Stimulated activated CD4-positive, alpha-beta T cell treated with anti-CD3 and anti-CD28 coated beads, Interleukin-1b, Interleukin-23, amount 100 ng/mL, for 48 hours (primary cell): ENCODE data around the gene FES.
"Not testable (repeated sequence)": the region's sequence is repeated elsewhere in the genome, so short reads cannot be mapped to it uniquely, and the experiment has no call there.

Experiments used
- DNase-seq: peaks from one replicate; pipeline ENCODE4 v3.0.0-alpha.2; 2020

The FES gene

DNA sequence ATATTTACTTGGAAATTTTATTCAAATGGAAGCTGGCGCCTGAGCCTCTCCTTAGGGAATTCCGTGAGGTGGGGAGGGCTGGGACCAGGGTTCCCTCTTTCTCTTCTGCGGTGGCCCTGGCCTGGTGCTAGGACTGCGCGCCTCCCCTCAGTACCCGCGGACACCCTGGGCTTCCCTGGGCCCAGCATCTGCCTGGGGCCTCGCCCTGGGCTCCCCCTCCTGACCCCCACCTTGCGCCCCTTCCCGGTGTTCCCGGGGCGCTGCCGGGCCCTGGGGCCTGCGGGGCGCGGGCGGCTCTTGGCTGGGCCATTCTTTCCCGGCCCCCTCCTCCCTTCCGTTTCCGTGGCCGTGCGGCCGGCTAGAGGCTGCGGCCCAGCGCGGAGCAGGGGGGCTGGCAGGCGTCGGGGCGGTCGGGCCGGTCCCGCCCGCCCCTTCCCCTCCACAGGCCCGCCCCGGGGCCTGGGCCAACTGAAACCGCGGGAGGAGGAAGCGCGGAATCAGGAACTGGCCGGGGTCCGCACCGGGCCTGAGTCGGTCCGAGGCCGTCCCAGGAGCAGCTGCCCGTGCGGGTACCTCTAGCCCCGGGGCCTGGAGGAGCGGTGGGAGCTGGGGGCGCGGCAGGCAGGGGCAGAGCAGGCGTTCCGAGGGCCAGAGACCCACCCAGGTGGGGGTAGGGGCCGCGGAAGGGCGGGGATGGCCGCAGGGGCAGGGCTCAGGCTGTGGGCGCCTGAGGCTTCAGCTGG, at the start of gene FES:
Gene FES, plus strand, starts transcription at position 529 of the 743 bp plus-strand sequence. CDS start 542 bp downstream, outside the sequence.
- DNase-seq: no peak

DNA sequence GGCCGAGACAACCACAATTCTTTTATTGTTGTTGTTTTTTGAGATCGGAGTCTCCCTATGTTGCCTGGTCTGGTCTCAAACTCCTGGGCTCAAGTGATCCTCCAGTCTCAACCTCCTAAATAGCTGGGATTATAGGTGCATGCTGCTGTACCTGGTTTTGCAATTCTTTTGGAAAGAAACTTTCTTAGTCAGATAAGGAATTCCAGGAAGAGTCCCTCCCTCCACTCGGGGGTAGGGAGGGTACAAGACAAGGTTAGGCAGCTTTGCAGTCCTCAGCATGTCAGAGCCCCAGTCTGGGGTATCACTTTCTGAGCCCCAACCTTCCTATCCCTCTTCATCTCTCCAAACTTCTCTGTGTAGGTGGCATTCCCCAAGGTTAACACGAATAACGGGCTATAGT, 49.7 kb upstream of the FES start:
- no peak for DNase-seq

DNA sequence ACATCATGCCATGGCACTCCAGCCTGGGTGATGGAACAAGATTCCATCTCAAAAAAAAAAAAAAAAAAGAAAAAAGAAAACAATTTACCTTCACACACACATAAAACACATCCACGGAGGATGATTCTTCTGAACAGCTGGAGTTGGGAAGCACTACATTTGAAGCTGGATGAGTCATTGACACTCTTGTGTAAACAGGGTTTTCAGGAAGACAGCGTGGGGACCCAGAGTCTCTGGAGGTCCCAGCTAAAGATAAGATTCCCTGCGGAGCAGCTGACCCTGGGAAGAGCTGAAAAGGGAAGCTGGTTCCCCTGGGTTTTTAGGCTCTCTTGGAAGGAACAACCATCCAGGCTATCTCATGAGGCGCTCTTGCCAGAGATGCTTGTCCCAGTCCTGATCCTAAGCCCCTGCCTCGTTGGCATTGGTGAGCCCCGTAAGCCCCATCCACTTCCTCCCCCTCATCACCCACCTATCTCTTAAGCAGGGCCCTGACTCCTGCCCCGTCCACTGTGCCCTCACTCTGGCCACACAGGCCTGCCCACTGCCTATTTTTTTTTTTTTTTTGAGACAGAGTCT, 47.9 kb upstream of the FES start:
- DNase-seq: no peak

DNA sequence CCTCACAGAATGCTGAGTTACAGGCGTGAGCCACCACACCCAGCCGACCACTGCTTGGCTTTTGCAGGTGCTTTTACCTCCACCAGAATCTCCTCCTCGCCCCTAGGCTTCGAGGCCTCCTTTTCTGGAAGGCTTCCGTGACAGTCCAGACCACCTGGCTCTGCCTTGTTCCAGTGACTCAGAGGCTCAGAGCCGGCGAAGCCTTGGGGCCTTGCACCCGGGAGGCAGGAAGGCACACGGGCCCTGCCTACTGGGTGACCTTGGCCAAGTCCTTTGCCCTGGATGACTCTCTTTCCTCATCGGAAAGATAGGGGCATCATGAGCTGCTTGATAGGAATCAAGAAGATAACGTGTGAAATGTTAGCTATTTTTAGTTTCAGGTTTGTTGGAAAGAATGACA, 47.2 kb upstream of the FES start:
- DNase-seq: peak; percentile 81

DNA sequence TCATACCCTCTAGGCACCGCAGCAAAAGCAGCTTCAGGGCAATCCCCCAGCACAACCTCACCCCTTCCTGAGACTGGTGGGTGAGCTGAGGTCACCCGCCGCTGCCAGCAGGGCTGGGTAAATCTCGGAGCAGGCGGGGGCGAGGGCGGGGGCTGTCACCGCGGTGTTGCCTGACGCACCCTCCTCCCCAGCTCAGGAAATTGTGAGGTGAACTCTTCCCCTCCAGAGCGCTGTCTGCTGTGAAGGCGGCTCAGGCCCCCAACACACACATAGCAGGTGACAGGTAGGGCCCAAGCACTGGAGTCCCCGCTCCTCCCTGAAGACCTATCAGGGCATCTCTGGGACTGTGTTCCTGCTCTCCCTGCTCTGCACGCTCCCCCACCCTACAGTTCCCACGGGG, 46.2 kb upstream of the FES start:
- peak; percentile 93 for DNase-seq

DNA sequence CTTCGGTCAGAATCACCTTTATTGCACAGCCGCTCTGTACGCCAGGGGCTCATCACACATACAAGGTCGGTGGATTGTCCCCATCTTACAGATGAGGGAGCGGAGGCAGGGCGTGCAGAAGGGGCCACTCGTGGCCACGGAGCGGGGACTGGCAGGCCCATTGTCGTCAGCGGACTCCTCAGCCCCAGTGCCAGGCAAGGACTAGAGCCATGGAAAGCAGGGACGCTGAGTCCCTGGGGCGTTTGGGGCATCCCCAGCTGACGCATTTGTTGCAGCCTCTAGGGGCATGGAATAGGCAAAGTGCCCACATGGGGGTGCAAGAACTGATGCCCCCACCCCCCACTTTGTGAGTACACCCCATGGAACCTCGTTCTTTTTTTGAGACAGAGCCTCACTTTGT, 45.8 kb upstream of the FES start:
- peak; percentile 39 for DNase-seq

DNA sequence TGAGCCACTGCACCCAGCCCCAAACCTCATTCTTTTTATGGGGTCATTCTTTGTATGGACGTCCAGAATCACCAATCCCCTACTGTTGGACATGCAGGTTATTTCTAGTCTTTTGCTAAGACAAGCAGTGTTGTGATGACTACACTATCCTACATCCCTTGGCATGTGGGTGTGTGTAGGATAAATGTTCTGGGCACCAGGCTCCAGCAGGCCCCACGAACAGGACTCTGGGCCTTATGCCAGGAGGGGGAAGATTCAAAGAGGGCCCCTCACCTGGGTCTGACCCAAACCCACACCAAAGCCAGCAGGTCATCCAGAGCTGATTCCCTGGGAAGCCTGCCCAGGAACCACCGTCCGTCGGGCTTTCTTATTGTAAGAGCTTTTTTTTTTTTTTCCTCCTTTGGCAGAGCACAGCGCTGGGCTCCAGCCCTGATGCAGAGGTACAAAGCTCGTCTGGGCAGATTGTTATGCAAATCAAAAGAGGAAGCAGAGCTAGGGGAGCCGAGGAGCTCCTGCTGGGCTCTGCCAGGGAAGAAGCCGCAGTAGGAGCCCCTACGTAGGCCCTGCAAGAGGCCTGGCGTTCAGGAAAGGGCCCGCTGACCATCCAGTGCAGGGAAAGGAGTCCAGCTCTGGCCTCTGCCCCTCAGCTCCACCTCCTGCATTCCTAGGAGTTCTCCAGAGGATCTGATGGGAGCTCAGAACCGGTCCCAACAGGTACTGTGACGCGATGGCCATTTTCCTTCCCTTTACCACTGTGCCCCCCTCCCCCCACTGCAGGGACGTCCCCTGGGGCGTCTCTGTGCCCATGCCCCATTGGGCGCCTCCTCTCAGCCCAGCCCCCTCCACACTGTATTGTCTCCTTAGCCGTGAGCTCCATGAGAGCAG, 44.9 kb upstream of the FES start:
- peak; percentile 35 for DNase-seq

DNA sequence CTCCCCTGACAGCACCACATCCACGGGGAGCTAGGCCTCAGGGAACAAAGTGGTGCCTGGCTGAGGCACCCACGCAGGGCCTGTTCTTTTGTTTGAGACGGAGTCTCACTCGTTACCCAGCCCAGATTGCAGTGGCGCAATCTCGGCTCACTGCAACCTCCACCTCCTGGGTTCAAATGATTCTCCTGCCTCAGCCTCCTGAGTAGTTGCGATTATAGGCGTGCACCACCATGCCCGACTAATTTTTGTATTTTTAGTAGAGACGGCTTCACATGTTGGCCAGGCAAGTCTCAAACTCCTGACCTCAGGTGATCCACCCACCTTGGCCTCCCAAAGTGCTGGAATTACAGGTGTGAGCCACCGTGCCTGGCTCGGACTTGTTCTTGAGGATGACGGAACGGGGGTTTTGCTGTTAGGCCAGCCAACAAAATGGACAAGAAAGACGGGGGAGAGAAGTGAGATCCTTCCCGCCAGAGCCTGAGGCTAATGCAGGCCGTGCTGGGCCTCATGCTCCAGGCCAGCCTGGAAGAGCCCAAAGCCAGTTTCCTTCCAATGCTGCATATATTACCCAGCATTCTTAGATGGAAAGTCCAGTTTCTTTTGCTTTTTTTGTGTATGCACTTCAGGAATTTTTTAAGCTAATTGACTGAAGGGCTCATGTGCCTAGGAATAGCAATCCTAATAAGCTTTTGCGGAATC, 44.0 kb upstream of the FES start:
- DNase-seq: no peak

DNA sequence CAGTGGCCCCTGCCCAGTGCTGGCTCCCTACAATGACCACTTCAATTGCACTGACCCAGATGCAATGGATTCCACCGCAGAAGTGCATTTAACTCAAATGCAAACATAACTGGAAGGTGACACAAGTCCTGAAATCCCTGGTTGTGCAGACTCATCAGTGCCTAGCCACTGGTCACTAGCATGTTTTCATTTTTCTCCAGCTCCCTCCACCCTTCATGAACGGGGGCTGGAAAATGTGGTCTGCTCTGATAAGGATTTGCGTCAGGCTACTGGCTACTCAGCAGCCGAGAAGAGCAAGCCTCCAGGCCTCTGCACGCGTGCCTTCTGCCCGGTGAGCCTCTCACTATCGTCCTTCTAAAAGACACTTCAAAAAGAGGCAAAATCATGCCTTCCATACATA, 43.4 kb upstream of the FES start:
- DNase-seq: no peak

DNA sequence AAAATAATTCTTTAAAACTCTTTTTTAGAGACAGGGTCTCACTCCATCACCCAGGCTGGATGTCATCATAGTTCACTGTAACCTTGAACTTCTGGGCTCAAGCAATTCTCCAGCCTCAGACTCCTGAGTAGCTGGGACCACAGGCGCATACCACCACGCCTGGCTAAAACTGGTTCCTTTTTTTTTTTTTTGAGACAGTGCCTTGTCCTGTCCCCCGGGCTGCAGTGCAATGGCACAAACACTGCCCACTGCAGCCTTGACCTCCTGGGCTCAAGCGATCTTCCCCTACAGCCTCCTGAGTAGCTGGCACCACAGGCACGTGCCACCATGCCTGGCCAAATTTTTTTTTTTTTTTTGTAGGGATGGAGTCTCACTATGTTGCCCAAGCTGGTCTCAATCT, 39.6 kb upstream of the FES start:
- no peak for DNase-seq

DNA sequence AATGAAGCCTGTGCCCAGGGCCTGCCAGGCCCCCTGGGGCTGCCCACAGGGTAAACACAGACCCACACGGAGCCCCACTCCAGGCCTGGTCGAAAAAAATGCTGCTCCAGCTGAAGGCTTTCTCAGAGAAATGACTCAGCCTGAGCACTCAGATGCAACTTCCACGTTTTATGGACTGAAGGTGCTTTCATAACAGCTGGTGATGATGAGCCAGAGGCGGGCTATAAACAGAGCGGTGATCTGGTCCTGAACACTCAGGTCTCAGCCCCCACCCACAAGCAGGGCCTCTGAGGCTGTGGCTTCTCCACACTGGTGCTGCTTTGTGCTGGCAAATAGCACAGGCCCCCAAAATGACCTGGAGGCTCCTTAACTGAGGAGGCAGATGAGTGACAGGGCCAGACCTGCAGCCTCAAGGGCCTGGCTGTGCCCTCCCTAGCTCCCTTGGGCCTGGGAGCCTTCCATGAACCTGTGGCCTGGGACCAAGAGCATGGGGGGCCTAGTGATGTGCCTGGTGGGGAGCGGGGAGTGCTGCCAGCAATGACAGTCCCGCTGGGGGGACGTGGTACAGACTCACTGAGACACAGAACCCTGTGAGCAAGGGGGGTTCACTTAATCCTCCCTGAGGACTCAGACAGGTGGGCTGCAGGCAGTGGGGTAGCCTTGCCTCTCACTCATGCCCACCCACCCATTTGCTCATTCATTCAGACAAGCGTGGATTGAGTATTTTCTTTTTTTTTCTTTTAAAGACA, 38.9 kb upstream of the FES start:
- DNase-seq: peak; percentile 87

DNA sequence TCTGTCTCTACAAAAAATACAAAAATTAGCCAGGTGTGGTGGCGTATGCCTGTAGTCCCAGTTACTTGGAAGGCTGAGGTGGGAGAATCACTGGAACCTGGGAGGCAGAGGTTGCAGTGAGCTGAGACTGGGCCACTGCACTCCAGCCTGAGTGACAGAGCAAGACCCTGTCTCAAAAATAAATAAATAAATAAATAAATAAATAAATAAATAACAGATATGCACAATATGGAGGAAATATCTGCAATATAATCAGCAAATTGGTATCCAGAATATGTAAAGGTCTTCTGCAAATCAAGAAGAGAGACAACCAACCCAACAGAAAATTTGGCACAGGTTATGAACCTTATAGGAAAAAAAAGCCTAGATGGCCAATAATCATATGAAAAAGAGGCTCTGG, 34.9 kb upstream of the FES start:
- DNase-seq: not testable (repeated sequence)

DNA sequence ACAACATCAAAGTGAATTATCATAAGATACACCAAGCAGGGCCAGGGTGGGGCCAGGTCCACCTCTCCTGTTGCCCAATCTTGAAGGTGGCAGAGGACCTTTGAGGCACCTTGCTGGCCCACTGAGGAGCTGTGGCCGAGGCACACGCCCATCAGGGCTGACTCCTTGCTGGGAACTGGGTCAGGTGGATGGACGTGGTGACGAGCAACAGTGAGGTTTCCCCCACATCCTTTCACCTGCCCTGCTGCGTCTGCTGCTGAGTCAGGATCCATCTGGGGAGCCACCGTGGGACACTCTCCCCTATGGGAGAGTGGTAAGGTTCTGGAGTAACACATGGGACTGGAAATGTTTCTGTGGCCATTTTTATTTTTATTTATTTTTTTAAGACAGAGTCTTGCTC, 33.2 kb upstream of the FES start:
- peak; percentile 68 for DNase-seq

DNA sequence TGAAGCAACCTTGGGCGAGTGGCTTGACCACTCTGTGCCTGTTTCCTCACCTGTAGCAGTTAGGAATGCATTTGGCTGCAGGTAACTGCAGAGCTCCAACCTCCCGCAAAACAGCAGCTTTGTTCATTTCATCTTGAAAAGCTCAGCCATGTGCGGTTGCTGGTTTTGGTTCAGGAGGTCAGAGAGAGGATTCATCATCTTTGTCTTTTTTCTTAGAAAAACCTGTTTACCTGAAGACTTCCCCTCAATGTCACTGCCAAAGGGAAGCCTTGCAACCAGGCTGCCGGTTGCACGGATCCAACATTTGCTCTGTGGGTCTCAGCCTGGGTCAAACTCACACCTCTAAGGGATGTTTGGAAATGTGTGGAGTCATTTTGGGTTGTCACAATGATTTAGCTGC, 32.4 kb upstream of the FES start:
- peak; percentile 42 for DNase-seq

DNA sequence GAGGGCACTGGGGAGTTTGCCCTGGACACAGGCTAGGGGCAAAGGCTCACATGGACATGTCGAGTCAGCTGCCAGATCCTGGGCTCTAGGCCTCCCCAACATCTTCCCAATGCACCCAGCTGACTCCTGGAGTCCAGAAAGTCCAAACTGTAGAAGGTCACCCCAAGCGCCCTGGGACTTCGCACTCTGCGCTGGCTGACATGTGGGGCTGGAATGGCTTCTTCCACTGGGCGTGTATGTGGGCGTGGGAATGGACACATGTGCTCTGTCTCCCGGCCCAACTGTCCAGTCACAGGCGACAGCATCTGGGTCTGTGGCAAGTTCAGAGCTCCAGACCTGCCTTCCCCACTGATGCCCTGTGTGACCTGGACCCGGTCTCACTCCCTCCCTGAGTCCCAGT, 29.2 kb upstream of the FES start:
- no peak for DNase-seq

DNA sequence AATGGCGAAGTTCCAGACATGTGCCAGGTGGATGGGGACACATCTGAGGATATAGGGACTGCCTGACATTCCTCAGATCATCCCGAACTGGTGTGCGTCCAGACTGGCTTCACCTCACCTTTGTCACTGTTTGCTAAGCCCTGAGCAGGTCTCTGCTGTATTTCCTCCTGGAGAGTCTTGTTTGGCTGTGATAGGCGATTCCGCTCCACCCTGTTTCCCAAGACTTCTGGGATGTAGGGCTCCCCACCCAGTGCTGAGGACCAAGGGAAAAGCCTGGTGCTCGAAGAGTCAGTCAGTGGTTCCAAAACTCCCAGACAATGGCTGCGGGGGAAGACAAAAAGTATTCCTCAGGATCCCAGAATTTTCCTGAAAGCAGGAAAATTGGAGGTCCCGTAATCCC, 27.0 kb upstream of the FES start:
- no peak for DNase-seq

DNA sequence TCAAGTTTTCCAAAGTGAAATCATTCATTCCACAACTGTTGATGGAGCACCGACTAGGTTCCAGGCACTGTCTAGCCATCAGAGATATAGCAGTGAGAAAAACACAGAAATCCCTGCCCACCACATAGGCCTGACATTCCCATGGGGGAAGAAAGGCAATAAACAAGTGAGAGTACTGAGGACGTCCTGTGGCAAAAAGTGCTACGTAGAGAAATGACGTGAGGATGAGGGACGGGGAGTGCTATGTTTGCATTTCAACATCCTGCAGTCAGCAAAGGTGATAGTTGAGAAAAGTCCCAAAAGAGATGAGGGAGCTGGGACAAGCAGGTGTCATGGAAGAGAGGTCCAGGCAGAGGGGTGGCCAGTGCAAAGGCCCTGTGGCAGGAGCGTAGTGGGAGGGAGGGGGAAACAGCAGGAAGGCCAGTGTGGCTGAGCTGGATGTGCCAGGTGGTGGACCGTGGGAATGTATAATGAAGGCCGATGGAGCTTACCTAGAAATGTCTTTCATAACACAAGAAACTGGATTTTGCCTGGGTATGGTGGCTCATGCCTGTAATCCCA, 26.3 kb upstream of the FES start:
- no peak for DNase-seq

DNA sequence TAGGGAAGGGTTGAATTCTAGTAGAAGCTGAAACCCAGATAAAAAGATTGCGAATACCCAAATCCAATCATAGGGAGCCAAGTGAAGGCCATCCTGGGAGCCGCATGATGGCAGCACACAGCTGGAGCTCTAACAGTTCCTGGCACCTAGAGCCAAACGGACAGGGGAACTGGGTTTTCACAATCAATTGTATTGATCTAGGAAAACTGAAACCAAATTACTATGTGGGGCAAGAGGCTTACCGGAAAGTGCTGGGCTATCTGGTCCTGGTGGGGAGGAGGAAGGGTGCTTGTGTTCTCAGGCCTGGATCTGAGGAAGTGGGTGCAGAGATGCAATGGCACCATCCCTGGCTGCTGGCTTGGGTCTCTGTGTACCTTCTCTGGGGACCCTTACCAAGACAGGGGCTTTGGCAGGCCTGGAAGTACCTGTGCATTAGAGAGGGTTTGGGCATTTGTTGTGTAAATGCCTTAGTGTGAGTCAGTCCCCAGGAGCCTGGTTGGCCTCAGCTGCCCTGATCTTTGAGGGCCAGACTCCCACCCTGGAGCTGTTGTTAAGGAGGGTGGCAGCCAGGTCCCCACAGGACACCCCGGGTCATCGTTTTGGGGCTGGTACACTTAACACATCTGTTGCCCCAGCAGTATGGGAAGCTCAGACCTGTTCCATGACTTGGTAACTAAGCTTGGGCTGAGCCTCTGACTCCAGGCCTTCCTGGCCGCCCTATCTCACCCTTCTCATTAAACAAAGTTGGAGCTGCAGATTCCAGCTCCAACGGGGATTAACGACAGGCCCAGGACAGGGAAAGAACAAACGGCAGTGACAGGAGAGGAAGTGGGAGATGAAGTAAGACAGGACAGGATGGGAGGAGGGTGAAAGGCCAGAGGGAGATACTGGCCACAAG, 24.8 kb upstream of the FES start:
- no peak for DNase-seq

DNA sequence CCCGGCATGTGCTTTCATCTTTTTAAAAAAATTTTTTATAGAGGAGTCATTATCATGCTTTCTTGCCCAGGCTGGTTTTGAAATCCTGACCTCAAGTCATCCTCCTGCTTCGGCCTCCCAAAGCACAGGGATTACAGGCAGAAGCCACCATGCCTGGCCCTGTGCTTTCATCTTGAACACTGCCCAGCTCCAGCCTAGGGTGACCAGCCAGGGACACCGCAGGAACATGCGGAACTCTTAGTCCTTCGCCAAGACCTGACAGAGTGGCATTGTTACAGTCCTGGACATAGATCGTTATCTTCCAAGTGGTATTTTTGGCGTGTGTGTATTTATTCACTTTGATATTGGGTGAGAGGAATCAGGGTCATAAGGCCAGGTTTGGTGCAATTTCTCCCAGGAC, 23.9 kb upstream of the FES start:
- no peak for DNase-seq

DNA sequence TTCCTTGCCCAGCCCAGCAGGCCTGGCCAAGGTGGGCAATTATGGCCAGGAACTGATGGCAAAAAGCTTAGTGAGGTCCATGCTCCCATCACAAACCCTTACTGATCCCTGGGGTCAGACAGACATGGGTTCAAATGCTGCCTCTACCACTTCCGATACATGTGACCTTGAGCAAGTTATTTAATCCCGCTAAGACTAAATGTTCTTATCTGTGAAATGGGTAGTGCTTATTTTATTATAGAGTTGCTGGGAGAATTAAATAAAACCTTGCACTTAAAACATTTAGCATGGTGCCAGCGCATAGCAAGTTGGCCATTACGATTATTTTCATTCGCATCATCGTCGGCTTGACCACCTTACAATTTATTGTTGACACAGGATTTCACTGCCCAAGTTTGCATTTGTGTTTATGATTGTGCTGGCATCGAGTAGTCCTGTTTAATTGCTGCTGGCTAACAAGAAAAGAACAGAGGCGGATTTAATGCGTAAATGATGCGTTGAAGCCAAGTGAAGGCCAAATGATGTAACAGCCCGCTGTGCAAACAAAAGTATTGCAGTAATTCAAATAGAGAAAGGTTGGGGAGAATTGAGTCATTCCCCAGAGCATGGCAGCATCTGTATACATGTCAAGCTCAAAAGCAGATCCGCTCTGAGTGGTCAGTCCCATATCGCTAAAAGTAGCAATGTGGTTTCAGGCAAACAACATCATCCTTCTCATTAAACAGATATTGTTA, 23.2 kb upstream of the FES start:
- no peak for DNase-seq
